GM19238 (cell line): ENCODE measurements around the gene ATP10A.

ENCODE experiments used
- DNase-seq: peaks from one replicate; pipeline ENCODE4 v3.0.0; 2011; ENCODE audit warnings: low spot score; ENCODE audit not compliant: insufficient read length

ATP10A gene

GRCh38 chr15:25719101-25719985 is 143.8 kb downstream of the ATP10A start:
- no peak for DNase-seq

GRCh38 chr15:25718597-25718996 is 144.5 kb downstream of the ATP10A start:
- DNase-seq = no peak

DNA sequence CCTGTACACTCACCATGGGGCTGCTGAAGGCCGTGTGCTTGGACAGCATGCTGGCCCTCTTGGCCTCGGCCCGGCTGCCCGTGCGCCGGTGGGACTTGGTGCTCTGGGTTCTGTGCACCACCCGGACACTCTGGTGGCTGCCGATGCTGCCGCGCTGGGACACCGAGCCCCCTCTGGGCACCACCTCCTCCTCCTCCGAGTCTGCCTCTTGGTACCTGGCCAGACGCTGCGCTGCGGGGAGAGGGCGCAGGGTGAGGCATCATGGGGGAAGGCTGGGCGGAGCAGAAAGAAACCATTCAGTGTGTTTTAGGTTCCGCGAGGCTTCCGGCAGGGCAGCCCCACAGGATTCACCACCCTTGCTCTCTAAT is 145.0 kb downstream of the ATP10A start:
- no peak for DNase-seq

DNA sequence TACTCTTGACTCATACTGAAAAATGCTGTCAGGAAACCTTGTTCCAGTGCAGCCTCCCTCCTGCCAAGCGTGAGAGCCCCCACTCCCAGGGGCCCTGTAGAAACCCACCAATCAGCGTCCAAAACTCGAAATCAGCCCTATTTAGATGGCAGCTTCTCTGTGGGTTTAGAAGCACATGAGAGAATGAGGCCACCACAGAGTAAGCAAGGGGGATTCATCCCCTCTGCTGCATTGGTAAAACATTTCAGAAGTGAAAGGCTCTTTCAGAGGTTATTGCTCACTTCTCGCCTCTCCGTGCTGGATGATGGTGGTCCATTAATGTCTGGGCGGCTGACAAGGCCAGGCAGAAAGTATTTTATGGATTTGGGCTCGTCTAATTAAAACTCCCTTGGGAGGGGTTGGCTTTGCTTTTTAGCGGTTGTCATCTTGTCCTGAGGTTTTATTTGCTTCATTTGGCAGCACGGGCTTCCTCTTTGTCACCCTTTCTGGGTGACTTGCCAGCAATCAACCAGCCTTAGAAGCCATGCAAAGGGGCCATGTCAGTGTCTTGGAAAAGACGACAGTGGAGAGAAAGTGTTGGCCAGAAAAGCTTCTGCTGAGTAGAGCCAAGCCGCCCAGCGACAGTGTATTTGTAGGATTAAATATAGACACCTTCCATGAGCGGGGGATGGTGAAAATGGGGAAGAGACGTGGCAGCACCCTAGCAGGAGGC is 145.5 kb downstream of the ATP10A start:
- DNase-seq = no peak

DNA sequence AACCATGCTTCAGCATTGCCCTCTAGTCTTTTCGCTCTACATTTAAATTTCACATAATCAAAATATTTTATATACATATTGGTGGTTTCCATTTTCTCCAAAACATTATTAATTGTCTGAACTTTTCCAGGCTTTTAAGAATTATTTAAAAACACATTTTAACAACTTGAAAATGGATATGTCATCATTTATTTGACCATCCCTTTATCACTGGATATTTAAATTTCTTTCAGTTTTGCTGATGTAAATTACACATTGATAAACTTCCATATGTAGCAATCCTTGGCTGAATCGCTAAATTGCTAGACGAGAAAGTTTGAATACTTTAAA is 146.0 kb downstream of the ATP10A start:
- no peak for DNase-seq

- no peak for DNase-seq
Measured at GRCh38 chr15:25716414-25717126, 146.6 kb downstream of the ATP10A start.

DNA sequence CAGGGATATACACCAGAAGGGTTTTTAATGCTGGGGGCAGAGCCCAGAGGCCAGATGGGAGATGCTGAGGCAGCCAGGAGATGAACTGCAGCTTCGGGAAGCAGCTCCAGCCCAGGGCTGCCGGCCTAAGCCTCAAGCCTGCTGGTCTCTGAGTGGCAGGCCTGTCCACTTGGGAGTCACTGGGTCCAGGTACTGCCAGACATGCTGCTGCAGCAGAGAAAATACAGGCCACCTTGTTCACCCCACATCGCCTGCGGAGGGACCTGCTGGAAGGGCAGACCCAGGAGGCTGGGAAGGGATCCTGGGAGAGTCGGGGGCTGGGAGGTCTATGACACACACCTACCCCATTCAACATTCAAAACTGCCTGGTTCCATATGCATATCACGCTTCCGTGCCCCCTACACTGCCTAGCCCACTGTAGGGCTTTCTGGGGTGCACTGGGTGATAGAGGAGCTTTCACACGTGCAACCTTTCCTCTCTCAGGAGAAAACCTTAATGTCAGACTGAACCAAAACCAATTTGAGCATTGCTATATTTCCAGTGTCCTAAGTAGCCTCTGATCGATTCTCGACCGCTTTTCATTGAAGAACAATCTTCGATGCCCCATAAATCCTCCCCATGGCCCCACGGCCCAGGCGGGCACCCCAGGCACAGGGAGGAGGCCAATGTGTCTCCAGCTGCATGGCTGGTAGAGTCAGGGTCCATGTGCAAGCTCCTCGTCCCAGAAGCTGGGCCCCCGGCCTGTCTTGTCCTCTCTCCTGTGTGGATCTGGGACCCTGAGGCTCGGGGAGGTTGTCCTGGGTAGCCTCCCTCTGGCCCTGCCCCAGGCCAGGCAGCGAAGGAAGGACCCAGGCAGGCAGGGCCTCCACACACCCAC is 147.4 kb downstream of the ATP10A start:
- no peak for DNase-seq

DNA sequence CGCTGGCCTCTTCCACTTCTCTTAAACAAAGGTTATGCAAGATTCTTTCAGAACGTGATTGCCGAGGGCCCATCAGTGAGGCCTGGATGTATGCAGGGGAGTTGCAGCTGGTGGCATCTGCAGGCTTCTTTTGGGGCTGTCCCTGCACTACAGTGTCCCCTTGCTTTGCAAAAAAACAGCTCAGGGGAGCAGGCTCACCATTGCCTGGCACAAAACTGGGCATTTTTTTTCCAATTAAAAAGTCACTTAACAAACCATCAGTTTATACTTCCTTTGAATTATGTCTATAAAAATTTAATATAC is 148.6 kb downstream of the ATP10A start:
- no peak for DNase-seq

DNA sequence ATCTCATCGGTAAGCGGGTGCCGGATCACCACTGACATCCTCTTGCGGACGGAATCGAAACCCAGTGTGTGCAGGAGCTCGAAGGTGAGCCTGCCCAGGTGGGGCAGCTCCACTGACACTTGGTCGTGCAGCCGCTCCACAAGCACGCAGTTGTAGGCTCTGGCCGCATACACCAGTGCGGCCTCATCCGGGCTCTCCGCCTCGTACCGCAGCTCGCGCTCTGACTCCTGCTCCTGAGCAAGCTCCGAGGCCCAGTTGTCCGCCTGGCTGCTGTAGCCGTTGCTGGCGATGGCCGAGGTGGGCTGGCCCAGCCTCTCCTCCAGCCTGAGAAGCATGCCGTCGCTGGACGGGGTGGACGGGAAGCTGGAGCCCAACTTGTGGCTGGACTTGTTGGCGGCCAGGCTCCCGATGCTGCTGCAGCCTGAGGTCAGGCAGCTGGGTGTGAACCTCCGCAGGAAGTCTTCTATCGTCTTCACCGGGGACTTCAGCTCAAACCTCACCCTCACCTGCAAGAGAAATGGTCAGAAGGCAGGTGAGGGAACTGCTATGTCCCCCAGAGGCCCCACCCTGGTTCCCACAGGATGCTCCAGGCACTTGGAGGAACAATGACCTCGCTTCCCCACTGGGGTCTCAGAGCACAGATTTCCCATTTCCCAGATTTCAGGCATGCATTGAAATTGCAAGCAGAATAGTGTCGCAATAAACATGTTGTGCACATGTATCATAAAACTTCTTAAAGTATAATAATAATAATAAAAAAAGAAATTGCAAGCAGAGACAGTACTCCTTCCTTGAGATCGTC is 149.2 kb downstream of the ATP10A start:
- no peak for DNase-seq

GRCh38 chr15:25712961-25713355 is 150.2 kb downstream of the ATP10A start:
- DNase-seq = no peak

GRCh38 chr15:25712192-25712960 is 150.8 kb downstream of the ATP10A start:
- no peak for DNase-seq

DNA sequence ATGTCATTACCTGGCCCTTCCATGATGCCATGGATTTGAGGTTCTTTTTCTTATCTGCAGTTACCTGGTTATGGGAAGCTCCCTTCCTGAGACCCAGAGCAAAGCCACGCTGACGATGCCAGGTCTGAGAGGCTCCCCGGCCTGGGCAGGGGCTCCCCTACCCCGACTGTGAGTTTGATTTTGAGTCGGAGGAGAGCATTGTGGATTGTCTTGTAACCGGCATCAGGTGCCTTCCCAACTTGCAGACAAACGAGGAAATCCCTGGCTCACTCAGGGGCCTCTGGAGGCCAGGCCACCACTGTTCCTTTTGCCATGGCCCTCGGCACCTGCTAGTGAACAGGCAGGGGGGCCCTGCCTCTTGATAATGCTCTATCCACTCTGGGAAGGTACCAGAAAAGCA is 151.4 kb downstream of the ATP10A start:
- DNase-seq = no peak

- no peak for DNase-seq
Measured at GRCh38 chr15:25711164-25711563, 152.0 kb downstream of the ATP10A start.

DNA sequence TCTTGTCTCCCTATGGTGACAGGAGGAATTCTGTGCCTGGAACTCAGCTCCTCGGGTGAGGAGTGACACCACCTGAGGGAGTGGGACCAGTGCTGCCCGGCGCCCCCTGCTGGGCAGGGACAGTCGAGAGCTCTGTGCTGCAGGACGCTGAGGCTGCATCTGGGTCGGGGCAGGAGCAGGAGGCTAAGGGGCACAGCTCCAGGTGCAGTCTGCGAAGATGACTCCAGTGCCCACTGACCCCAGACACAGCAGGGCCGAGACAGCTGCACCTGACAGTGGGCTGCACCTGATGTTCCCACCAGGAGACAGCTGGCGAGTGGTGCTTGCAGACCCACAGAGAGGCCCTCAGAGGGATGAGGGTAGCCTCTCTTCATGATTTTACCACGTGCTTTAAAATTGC is 152.9 kb downstream of the ATP10A start:
- DNase-seq = no peak

- no peak for DNase-seq
Measured at GRCh38 chr15:25709437-25710159, 153.5 kb downstream of the ATP10A start.

GRCh38 chr15:25708391-25708790 is 154.7 kb downstream of the ATP10A start:
- no peak for DNase-seq

- no peak for DNase-seq
Measured at GRCh38 chr15:25707656-25708365, 155.3 kb downstream of the ATP10A start.

DNA sequence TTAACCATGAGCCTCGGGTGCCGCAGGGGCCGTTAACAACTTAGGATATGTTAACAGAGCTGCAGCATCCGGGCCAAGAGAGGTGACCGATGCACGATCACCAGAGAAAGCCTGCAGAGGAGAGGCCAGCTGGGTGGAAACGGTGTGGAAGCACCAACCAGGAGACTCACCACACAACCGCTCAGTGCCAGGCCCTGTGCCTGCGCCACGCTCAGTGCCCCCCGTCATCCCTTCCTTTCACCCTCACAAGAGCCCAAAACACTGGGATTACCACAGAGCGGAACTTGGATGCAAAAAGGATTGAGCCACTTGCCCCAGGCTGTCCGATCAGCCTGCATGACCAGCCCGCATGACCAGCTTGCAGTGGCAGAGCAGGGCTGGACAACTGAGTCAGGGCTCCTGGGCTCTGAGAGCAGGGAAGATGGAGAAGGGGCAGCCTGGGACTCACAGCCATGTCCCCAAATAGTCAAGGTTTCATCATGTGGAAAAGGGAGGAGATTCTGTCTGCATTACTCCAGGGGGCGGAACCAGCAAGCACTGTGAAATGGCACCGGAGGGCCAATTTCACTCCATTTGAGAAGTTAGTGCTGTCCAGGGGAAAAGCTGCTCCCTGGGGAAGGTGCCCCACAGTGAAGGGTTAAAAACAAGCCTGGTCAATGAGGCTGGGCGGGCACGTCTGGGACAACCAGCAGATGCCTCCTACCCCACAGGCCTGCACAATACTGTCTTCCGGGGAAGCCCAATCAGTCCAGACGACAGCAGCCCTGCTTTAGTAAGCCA is 156.8 kb downstream of the ATP10A start:
- DNase-seq = no peak
